NCI-H1105 treated with DMSO at 0.1 percent for 48 hours (cell line): ENCODE data around the gene AKAP8L.

Experiments
- DNase-seq: peaks from one replicate; lab custom pipeline; 2025; lab: John Stamatoyannopoulos, UW

The AKAP8L gene

DNA sequence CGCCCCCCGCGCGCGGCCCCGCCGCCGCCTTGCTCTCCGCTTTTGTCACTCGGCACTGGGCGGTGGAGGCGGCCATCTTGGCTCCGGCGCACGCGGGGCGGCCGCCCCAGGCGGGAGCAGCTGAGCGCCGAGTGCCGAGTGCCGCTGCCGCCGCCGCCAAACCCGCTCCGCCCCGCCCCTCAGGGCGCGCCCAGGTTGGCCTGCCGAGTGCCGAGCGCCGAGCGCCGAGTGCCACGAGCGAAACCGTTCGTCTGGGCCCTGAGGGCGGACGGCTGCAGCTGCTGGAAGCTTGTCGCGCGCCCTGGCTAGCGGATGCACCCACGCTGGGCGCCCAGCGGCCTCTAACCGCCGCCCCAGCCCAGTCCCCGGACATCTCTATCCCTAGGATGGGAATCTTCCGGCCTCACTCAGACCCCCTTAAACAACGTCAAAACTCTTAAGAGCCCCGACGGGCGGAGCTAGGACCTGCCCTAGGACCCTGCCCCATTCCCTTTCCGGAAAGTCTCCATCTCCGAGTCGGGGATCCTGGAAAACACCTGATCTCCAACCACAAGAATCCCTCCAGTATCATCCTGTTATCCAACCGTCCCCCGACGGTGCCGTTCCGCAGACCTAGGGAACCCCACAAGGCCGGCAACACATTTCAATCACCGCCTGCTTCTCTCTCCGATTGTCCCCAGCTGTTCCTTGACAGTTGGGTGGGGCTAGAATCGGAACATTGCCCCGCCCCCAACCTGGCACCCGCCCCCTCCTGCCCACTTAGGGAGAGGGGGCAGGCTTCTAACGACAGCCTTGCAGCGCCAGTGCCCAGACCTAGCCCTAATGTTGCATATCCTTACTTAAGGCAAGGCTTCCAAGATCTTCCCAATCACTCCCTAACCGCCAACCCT is 14.1 kb upstream of the AKAP8L start:
- DNase-seq: peak; percentile 86

DNA sequence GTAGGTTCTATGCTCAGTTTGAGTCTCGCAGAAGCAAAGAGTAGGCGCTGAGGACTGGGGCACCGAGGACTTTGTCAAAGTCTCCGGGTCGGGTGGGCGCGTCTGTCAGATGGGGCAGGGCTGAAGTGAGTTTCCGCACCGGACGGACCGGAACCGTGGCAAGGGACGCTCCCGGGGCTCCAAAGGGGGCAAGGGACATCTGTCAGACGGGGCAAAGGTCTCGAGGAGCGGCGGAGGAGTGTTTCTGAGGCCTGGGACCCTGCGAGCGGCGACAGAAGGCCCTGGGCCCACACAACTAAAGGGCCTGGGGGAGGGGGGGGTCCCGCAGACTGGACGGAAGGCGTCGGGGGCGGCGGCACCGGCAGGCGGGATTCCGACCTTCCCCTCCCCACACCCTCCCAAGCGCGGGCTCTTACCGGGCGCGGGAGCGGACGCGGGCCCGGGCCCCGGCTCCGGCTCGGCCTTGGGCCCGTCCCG is 13.3 kb upstream of the AKAP8L start:
- DNase-seq: no peak

DNA sequence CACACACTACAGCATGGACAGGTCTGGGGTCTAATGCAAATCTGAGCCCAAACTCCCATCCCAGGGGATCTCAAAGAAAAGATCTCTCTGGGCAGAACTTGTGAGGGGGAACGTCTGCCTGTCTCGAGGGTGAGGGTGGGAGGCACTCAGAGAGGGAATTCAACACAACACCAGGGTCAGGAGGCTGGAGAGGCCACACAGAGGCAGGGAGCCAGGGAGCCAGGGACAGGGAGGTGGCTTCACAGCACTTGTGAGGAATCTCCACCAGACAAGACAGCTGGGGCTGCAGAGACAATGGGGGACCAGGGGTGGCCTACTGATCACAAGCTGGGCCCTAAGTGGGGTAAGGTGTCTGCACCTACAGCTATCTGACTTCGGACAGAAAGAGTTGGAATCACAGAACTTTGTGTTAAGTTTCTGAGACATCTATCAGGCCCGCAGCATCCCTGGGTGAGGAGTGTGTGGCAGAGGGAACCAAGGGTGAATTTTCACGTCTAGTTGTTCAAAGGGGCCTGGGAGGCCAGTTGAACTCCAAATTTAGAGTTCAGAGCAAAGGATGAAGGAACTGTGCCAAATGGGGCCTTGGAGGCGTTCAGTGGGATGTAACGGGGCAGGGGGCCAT is 12.7 kb upstream of the AKAP8L start:
- DNase-seq: no peak

- DNase-seq: no peak
These were observed 11.8 kb upstream of the AKAP8L start for GRCh38 chr19:15430526-15431120.

- DNase-seq: no peak
These were observed 11.2 kb upstream of the AKAP8L start for GRCh38 chr19:15429825-15430467.

DNA sequence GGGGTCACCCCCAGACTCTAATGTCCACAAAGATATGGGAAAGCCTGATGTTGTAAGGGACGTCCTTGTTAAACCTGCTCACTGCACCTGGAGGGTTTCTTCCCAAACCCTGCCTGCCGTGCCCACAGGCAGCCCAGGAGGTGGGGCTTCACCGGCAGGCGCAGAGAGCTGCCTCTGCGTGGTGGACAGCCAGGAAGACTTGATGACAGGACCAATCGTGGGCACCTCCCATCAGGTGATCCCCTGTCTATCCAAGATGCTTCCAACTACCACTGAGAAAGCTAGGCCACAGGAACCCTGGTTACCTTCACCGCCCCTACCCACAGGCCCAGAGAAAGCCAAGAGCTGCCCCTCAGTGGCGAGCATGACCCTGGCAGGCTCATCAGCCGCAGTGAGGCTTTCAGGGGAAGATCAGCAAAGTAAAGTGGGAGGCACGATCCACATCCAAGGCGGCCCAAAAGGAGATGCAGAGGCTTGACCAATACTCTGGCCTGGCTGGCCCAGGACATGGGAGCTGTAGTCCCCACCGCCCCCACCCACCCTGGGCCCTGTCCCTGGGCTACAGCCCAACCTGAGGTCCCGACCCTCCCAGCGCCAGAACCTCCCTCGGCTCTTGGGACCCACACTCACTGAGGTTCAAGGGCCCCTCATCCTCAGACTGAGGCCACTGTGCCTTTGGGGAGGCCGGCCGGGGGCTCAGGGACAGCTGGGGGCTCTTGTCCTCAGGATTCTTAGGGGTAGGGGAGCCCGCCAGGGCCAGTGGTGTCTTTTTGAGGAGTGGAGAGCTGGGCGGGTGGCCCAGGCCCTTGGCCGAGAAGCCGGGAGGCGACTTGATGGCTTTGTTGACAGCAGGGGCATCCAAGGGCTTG is 10.4 kb upstream of the AKAP8L start:
- no peak for DNase-seq

- DNase-seq: no peak
These were observed 9.2 kb upstream of the AKAP8L start for GRCh38 chr19:15427991-15428471.

DNA sequence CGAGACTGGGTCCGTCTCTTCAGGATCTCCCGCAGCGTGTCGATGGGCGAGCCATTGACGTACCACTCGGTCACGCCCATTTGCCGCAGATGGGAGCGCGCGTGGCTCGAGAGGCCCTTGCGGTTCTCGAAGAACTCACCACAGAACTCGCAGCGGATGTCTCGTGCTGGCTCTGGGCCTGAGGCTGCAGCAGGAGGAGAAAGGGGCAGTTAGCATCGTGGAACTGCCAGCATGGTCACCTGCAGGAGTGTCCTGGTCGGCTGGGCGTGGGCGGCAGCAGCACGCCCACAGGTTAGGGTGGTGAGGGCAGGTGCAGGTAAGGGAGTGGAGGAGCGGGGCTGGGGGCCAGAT is 8.5 kb upstream of the AKAP8L start:
- DNase-seq: no peak

GRCh38 chr19:15426485-15427349 is 7.9 kb upstream of the AKAP8L start:
- no peak for DNase-seq

DNA sequence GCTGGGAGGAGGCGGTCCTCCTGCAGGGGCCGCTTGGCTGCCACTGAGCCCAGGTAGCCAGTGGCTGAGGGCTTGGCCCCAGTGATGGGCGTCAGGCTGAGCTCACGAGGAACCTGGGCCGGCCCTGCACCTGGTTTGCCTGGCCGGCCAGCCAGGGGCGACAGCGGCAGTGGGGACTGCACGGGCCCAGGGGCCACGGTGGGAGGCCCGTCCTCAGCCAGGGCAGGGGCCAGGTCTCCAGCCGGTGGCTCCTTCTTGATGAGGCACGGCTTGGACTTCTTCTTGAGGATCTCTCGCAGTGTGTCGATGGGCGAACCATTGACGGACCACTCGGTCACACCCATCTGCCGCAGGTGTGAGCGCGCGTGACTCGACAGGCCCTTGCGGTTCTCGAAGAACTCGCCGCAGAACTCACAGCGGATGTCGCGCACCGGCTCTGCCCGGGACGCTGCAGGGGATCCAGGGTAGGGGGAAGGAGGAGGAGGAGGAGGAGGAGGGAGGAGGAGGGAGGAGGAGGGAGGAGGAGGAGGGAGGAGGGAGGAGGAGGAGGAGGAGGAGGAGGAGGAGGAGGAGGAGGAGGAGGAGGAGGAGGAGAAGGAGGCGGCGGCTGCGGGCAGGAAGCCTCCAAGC is 6.6 kb upstream of the AKAP8L start:
- DNase-seq: no peak

GRCh38 chr19:15424692-15425272 is 6.0 kb upstream of the AKAP8L start:
- DNase-seq: no peak

DNA sequence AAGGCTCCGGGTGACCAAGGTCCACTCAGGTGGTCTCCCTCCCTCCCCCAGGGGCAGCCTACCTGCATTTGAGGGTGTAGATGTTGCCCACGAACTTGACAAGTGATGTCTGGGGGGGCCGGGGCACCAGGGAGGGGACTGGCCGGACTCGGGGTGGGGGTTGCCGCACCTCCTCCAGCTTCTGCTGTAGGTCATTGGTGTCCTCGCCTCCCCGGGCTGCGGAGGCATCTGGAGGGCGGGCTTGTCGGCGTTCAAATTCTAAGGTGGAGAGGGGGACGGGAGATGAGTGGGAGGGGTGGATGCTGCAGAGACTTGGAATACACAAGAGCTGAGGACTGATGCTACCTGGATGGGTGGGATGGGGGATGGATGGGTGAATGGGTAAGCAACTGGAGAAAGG is 5.3 kb upstream of the AKAP8L start:
- no peak for DNase-seq

DNA sequence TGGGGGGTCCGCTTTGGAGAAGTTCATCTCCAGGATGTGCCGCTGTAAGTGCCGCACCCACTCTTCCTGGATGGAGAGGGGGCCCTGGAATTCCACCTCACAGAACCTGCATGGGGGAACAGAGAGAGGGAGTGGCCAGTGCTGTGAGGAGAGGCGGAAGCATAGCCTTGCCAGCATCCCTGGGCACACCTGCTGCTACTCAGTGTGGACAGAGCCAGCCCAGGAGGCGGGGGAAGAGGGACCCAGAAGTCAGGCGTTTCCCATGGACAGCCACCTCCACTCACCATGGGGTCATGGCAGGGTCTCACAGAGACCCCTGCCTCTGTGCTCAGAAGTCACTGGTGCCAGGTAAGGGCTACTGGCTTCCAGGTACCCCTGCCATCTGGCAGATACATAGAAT is 4.3 kb upstream of the AKAP8L start:
- DNase-seq: no peak

GRCh38 chr19:15422296-15423075 is 3.7 kb upstream of the AKAP8L start:
- DNase-seq: no peak

GRCh38 chr19:15421721-15422260 is 3.0 kb upstream of the AKAP8L start:
- DNase-seq: peak; percentile 34

- DNase-seq: no peak
These were observed 2.4 kb upstream of the AKAP8L start for GRCh38 chr19:15421136-15421695.

DNA sequence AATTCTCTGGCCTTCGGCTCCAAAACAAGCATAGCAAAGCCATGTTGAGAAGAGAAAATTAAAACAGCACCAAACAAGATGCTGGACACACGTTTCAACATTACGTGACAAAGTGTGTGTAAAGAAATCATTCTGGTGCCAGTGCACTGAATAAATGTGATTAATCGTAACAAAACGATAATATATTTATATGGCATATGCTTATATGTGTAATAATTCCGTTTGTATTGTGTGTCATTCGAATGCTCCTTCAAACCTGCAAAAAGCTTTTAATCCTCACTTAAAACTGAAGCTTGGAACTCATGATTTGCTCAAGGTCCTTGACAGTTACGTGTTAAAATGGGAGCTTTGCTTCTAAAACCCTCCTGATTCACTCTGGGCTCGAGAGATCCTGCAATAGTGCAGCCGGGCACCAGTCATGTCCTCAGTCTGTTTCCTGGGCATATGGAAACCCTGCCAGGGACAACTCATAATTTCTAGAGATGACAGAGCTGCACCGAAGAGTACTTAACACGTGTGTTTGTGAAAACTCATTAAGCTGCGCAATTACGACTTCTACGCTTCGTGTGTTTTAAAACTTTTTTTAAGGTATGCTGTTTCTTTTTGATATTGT is 731 bp upstream of the AKAP8L start:
- no peak for DNase-seq

GRCh38 chr19:15418231-15418578 is 583 bp downstream of the AKAP8L start:
- DNase-seq: peak; percentile 51
